Measurements from ENCODE around the gene ASRGL1. TPM values are rescaled to one million over a fixed set of nuclear protein-coding genes. Genes with fewer than 3 reads are reported as not detected.

ASRGL1 gene
- total RNA-seq, 1 experiment from 2014 or later: 37.7 TPM

DNA sequence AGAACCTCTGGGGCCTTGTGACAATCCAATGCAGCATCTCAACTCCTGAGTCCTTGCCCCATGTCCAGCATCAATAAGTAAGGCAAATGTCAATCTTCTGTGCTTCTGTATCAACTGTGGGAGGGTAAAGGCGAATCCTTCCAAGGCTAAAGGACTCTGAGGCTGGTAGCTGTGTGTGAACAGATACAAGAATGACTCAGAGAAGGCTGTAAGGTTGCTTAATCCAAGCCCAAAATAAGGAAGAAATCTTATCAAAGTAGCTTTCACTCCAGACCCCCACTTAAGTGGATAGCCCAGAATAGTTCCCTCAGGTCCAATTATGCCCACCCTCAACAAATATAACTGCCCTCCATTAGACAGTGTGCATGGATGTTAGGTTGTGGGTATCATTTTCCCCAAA lies 53.5 kb downstream of the ASRGL1 start:
- H3K27ac ChIP-seq (ENCODE audit: low read depth, low read length, poor library complexity, severe bottlenecking): no peak overlapping the region
- ChIA-PET CTCF (no interaction called here), POLR2A (ENCODE audit: low non-redundant PET) (no interaction called here)
- no peaks in the 10 kb centered on the region for H3K9me3 ChIP-seq (ENCODE audit: low read depth, low read length, poor library complexity, severe bottlenecking)
- no peaks in the 10 kb centered on the region for H3K36me3 ChIP-seq (ENCODE audit: insufficient read depth, low read length, poor library complexity, severe bottlenecking)
- intact Hi-C loops (cut with micrococcal nuclease; ENCODE audit: unreplicated experiment): loop anchor here (10.0 kb wide), 2 partner anchors 154 to 634 kb away; partner anchors contain the start of gene AHNAK
- H3K4me1 ChIP-seq (ENCODE audit: insufficient read depth, low read length, poor library complexity, severe bottlenecking): no peaks in the 10 kb centered on the region
- H3K4me3 ChIP-seq (ENCODE audit: low read depth, low read length, poor library complexity, severe bottlenecking): no peak overlapping the region
- DNase-seq (ENCODE audit: low spot score): no peak
- BruUV-seq (replicated peaks): no TSS peak
- H3K27me3 ChIP-seq (replicated peaks; ENCODE audit: insufficient read depth, low read depth, low read length, poor library complexity): no peaks in the 10 kb centered on the region
- no peak for TF ChIP-seq EZH2 (IDR thresholded peaks at IDR 0.05; ENCODE audit: borderline replicate concordance, low read depth, low read length, poor library complexity, severe bottlenecking)
- TF ChIP-seq, protein P1, sequence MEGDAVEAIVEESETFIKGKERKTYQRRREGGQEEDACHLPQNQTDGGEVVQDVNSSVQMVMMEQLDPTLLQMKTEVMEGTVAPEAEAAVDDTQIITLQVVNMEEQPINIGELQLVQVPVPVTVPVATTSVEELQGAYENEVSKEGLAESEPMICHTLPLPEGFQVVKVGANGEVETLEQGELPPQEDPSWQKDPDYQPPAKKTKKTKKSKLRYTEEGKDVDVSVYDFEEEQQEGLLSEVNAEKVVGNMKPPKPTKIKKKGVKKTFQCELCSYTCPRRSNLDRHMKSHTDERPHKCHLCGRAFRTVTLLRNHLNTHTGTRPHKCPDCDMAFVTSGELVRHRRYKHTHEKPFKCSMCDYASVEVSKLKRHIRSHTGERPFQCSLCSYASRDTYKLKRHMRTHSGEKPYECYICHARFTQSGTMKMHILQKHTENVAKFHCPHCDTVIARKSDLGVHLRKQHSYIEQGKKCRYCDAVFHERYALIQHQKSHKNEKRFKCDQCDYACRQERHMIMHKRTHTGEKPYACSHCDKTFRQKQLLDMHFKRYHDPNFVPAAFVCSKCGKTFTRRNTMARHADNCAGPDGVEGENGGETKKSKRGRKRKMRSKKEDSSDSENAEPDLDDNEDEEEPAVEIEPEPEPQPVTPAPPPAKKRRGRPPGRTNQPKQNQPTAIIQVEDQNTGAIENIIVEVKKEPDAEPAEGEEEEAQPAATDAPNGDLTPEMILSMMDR (conservative IDR thresholded peaks at IDR 0.05; ENCODE audit: low read depth, low read length): no peak

DNA sequence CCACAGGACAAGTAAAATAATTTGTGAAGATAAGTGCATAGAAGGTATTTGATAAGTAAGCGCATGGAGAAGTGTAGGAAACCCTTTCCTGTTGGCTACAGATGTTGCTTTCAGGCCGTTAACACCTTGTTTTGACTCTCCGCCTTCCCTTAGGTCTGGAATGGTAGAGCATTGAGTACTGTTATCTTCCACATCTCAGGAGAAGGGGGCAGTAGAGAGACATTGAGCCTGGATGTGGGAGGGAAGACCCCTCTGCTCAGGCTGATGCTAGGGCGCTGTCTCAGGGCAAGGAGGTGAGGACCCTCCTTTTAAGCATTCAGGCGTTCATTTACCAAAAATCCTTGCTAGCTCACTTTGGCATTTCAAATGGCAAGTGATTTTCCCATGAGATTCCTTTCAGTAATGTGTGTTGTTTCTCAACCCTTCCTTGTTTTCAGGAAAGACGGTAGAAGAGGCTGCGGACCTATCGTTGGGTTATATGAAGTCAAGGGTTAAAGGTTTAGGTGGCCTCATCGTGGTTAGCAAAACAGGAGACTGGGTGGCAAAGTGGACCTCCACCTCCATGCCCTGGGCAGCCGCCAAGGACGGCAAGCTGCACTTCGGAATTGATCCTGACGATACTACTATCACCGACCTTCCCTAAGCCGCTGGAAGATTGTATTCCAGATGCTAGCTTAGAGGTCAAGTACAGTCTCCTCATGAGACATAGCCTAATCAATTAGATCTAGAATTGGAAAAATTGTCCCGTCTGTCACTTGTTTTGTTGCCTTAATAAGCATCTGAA lies 54.6 kb downstream of the ASRGL1 start:
- no peaks in the 10 kb centered on the region for H3K27me3 ChIP-seq (replicated peaks; ENCODE audit: insufficient read depth, low read depth, low read length, poor library complexity)
- TF ChIP-seq EZH2 (IDR thresholded peaks at IDR 0.05; ENCODE audit: borderline replicate concordance, low read depth, low read length, poor library complexity, severe bottlenecking): no peak
- TF ChIP-seq, protein P1 (conservative IDR thresholded peaks at IDR 0.05; ENCODE audit: low read depth, low read length): peak; percentile 34; the same call in 1 of the 2 replicates
- CTCF ChIA-PET: no interaction called here
- no peak overlapping the region for H3K27ac ChIP-seq (ENCODE audit: low read depth, low read length, poor library complexity, severe bottlenecking)
- H3K4me3 ChIP-seq (ENCODE audit: low read depth, low read length, poor library complexity, severe bottlenecking): no peak overlapping the region
- DNase-seq (ENCODE audit: low spot score): no peak
- no peaks in the 10 kb centered on the region for H3K4me1 ChIP-seq (ENCODE audit: insufficient read depth, low read length, poor library complexity, severe bottlenecking)
- POLR2A ChIA-PET (ENCODE audit: low non-redundant PET): no interaction called here
- H3K9me3 ChIP-seq (ENCODE audit: low read depth, low read length, poor library complexity, severe bottlenecking): no peaks in the 10 kb centered on the region
- BruUV-seq (replicated peaks): no TSS peak
- intact Hi-C loops (cut with micrococcal nuclease; ENCODE audit: unreplicated experiment): loop anchor here (10.0 kb wide), 2 partner anchors 153 to 633 kb away; partner anchors contain the start of gene AHNAK
- no peaks in the 10 kb centered on the region for H3K36me3 ChIP-seq (ENCODE audit: insufficient read depth, low read length, poor library complexity, severe bottlenecking)

DNA sequence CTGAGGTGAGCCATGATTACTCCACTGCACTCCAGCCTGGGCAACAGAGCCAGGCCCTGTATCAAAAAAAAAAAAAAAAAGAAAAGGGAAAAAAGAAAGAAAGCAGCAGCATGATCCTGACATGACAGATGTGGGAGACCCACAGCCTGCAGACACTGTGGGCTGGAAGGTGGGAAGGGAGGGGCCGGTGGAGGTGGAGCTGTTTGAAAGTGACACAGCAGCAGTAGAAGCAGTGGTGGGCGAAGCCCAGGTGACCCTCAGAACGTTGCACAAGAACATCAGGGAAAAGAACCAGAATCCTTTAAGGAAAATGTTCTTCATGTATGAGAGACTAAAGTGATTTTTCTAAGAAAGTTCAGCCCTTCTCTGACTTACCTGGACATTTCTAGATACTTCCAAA lies 55.3 kb downstream of the ASRGL1 start:
- Histone ChIP-seq H3K4me1 (ENCODE audit: insufficient read depth, low read length, poor library complexity, severe bottlenecking) (no peaks in the 10 kb centered on the region), H3K27ac (ENCODE audit: low read depth, low read length, poor library complexity, severe bottlenecking) (no peak overlapping the region), H3K9me3 (ENCODE audit: low read depth, low read length, poor library complexity, severe bottlenecking) (no peaks in the 10 kb centered on the region), H3K36me3 (ENCODE audit: insufficient read depth, low read length, poor library complexity, severe bottlenecking) (no peaks in the 10 kb centered on the region), H3K27me3 (replicated peaks; ENCODE audit: insufficient read depth, low read depth, low read length, poor library complexity) (no peaks in the 10 kb centered on the region), H3K4me3 (ENCODE audit: low read depth, low read length, poor library complexity, severe bottlenecking) (no peak overlapping the region)
- TSS peak; percentile 69 for BruUV-seq (replicated peaks)
- ChIA-PET CTCF (interaction anchor here (1.0 kb wide), 1 partner anchor 150 kb away, joined by 4 read pairs; no protein-coding TSS in a partner anchor), POLR2A (ENCODE audit: low non-redundant PET) (no interaction called here)
- no peak for TF ChIP-seq EZH2 (IDR thresholded peaks at IDR 0.05; ENCODE audit: borderline replicate concordance, low read depth, low read length, poor library complexity, severe bottlenecking)
- TF ChIP-seq, protein P1 (conservative IDR thresholded peaks at IDR 0.05; ENCODE audit: low read depth, low read length): no peak
- intact Hi-C loops (cut with micrococcal nuclease; ENCODE audit: unreplicated experiment): loop anchor here (10.0 kb wide), 2 partner anchors 152 to 632 kb away; partner anchors contain the start of gene AHNAK
- no peak for DNase-seq (ENCODE audit: low spot score)
